ENCODE data around the gene LBX2. TPM values are rescaled to one million over a fixed set of nuclear protein-coding genes. Genes with fewer than 3 reads are reported as not detected.

Gene LBX2
- total and polyA plus RNA-seq, 4 donors: 0.84 to 2.8 (median 2.5) TPM

DNA sequence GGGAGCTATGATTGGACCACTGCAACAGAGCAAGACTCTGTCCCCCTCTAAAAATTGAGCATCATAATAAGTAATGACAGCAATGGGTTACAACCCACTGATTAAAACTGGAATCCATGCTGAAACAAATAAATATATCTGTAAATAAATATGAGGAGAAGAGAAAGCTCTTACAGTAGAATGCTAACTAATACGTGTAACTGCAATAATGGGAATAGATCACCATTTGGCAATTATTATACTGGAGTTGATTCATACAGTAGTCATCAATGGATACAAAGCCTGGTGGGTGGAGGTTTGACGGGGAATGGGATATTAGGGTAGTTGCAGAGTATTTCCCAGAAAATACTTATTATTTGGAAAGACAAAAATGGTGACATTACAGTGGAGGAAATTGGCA is 50.6 kb downstream of the LBX2 start:
- H3K27me3 ChIP-seq (ENCODE audit: control insufficient read depth in 4 of 4, insufficient read depth in 4 of 4, low read length in 3 of 4): no peaks in the 10 kb centered on the region
- H3K36me3 ChIP-seq (ENCODE audit: control insufficient read depth in 4 of 4, insufficient read depth in 3 of 4, low read depth in 1 of 4, low read length in 3 of 4): no peaks in the 10 kb centered on the region
- H3K9me3 ChIP-seq (ENCODE audit: control insufficient read depth in 4 of 4, low read length in 3 of 4): no peaks in the 10 kb centered on the region
- no peak for TF ChIP-seq RAD21 (IDR thresholded peaks at IDR 0.05)
- TF ChIP-seq, protein P1, sequence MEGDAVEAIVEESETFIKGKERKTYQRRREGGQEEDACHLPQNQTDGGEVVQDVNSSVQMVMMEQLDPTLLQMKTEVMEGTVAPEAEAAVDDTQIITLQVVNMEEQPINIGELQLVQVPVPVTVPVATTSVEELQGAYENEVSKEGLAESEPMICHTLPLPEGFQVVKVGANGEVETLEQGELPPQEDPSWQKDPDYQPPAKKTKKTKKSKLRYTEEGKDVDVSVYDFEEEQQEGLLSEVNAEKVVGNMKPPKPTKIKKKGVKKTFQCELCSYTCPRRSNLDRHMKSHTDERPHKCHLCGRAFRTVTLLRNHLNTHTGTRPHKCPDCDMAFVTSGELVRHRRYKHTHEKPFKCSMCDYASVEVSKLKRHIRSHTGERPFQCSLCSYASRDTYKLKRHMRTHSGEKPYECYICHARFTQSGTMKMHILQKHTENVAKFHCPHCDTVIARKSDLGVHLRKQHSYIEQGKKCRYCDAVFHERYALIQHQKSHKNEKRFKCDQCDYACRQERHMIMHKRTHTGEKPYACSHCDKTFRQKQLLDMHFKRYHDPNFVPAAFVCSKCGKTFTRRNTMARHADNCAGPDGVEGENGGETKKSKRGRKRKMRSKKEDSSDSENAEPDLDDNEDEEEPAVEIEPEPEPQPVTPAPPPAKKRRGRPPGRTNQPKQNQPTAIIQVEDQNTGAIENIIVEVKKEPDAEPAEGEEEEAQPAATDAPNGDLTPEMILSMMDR (IDR thresholded peaks at IDR 0.05; ENCODE audit: low read depth, low read length, missing input control): no peak
- no peak overlapping the region for H3K9ac ChIP-seq (ENCODE audit: low read depth in 1 of 2, low read length in 2 of 2)
- H3K4me1 ChIP-seq (ENCODE audit: control insufficient read depth in 4 of 4, insufficient read depth in 4 of 4, low read length in 3 of 4): peaks cover 16 to 34% (median 27%) of the 10 kb centered on the region in 4 donors
- H3K27ac ChIP-seq (ENCODE audit: low read depth in 1 of 2, low read length in 2 of 2): no peak overlapping the region
- DNase-seq (ENCODE audit: low spot score): no peak
- WGBS: 86% methylated on average over 2 of the region's 2 CpGs
- H3K4me3 ChIP-seq (ENCODE audit: low read depth in 1 of 3, low read length in 3 of 3): no peak overlapping the region

Other genes starting within 250 kb of the LBX2 start
- under 1 TPM; 0.42 to 0.50 TPM for gene SLC4A5, start 156.2 kb downstream of the LBX2 start, total RNA-seq
- under 1 TPM; 0.12 to 0.15 TPM for gene SLC4A5, start 156.2 kb downstream of the LBX2 start, polyA plus RNA-seq
- gene DCTN1, start 119.3 kb downstream of the LBX2 start, total RNA-seq: 10 to 100 TPM; 34.8 to 40.9 TPM
- 10 to 100 TPM; 29.7 to 32.1 TPM for gene DCTN1, start 119.3 kb downstream of the LBX2 start, polyA plus RNA-seq
- under 1 TPM; 0.08 to 0.23 TPM for gene C2orf81, start 78.0 kb downstream of the LBX2 start, total RNA-seq
- under 1 TPM; 0.35 to 0.44 TPM for gene C2orf81, start 78.0 kb downstream of the LBX2 start, polyA plus RNA-seq
- gene WDR54, start 77.9 kb downstream of the LBX2 start, total RNA-seq: 1 to 10 TPM; 1.7 to 4.2 TPM
- 1 to 10 TPM; 3.0 to 3.2 TPM for gene WDR54, start 77.9 kb downstream of the LBX2 start, polyA plus RNA-seq
- gene RTKN, start 57.7 kb downstream of the LBX2 start, total RNA-seq: 10 to 100 TPM; 27.8 to 98.0 TPM
- 10 to 100 TPM; 54.4 to 91.7 TPM for gene RTKN, start 57.7 kb downstream of the LBX2 start, polyA plus RNA-seq
- 10 to 100 TPM in 1 of 2 donors, 1 to 10 TPM in 1; 7.0 to 14.8 TPM for gene INO80B, start 44.5 kb downstream of the LBX2 start, total RNA-seq
- 10 to 100 TPM in 1 of 2 donors, 1 to 10 TPM in 1; 2.7 to 14.0 TPM for gene INO80B, start 44.5 kb downstream of the LBX2 start, polyA plus RNA-seq
- gene WBP1, start 41.2 kb downstream of the LBX2 start, total RNA-seq: 10 to 100 TPM; 23.5 to 26.2 TPM
- gene WBP1, start 41.2 kb downstream of the LBX2 start, polyA plus RNA-seq: 10 to 100 TPM; 19.2 to 45.0 TPM
- gene MOGS, start 34.2 kb downstream of the LBX2 start, total RNA-seq: 10 to 100 TPM; 23.4 to 50.0 TPM
- gene MOGS, start 34.2 kb downstream of the LBX2 start, polyA plus RNA-seq: 10 to 100 TPM; 21.2 to 38.6 TPM
- 10 to 100 TPM; 12.6 to 21.0 TPM for gene MRPL53, start 26.9 kb downstream of the LBX2 start, total RNA-seq
- 10 to 100 TPM; 51.1 to 72.5 TPM for gene MRPL53, start 26.9 kb downstream of the LBX2 start, polyA plus RNA-seq
- 10 to 100 TPM; 13.4 to 28.3 TPM for gene CCDC142, start 16.6 kb downstream of the LBX2 start, total RNA-seq
- 1 to 10 TPM; 5.1 to 8.3 TPM for gene CCDC142, start 16.6 kb downstream of the LBX2 start, polyA plus RNA-seq
- 10 to 100 TPM in 1 of 2 donors, 1 to 10 TPM in 1; 9.9 to 26.4 TPM for gene TTC31, start 16.5 kb downstream of the LBX2 start, total RNA-seq
- gene TTC31, start 16.5 kb downstream of the LBX2 start, polyA plus RNA-seq: 10 to 100 TPM; 15.3 to 16.3 TPM
- gene PCGF1, start 8.1 kb upstream of the LBX2 start, total RNA-seq: 10 to 100 TPM in 1 of 2 donors, 1 to 10 TPM in 1; 3.3 to 11.1 TPM
- 10 to 100 TPM; 10.6 to 12.5 TPM for gene PCGF1, start 8.1 kb upstream of the LBX2 start, polyA plus RNA-seq
- gene TLX2, start 14.8 kb upstream of the LBX2 start, total RNA-seq: not detected
- not detected for gene TLX2, start 14.8 kb upstream of the LBX2 start, polyA plus RNA-seq
- 1 to 10 TPM in 1 of 2 donors, under 1 TPM in 1; 0.08 to 1.0 TPM for gene DQX1, start 26.6 kb upstream of the LBX2 start, total RNA-seq
- under 1 TPM in 1 of 2 donors, not detected in 1; 0.05 TPM for gene DQX1, start 26.6 kb upstream of the LBX2 start, polyA plus RNA-seq
- gene AUP1, start 30.1 kb upstream of the LBX2 start, total RNA-seq: 100 to 1,000 TPM in 1 of 2 donors, 10 to 100 TPM in 1; 62.6 to 126 TPM
- gene AUP1, start 30.1 kb upstream of the LBX2 start, polyA plus RNA-seq: 100 to 1,000 TPM in 1 of 2 donors, 10 to 100 TPM in 1; 96.4 to 122 TPM
- 10 to 100 TPM; 18.7 to 81.8 TPM for gene HTRA2, start 30.3 kb upstream of the LBX2 start, total RNA-seq
- 10 to 100 TPM; 13.3 to 18.2 TPM for gene HTRA2, start 30.3 kb upstream of the LBX2 start, polyA plus RNA-seq
- gene LOXL3, start 54.3 kb upstream of the LBX2 start, total RNA-seq: 1 to 10 TPM; 1.6 to 2.8 TPM
- under 1 TPM; 0.31 to 0.98 TPM for gene LOXL3, start 54.3 kb upstream of the LBX2 start, polyA plus RNA-seq
- 1 to 10 TPM; 4.6 to 8.6 TPM for gene DOK1, start 55.1 kb upstream of the LBX2 start, total RNA-seq
- gene DOK1, start 55.1 kb upstream of the LBX2 start, polyA plus RNA-seq: 1 to 10 TPM; 2.0 to 3.6 TPM
- gene M1AP, start 148.7 kb upstream of the LBX2 start, total RNA-seq: under 1 TPM; under 0.01 to 0.09 TPM
- gene M1AP, start 148.7 kb upstream of the LBX2 start, polyA plus RNA-seq: under 1 TPM; 0.06 to 0.38 TPM
- 1 to 10 TPM in 1 of 2 donors, under 1 TPM in 1; 0.92 to 1.1 TPM for gene SEMA4F, start 154.6 kb upstream of the LBX2 start, total RNA-seq
- under 1 TPM; 0.57 to 0.99 TPM for gene SEMA4F, start 154.6 kb upstream of the LBX2 start, polyA plus RNA-seq